Adrenal gland (tissue), 12 donors: ENCODE data around the gene PNKP. TPM values are rescaled to one million over a fixed set of nuclear protein-coding genes. Genes with fewer than 3 reads are reported as not detected.

Experiments used
- DNase-seq, 7 donors: peaks; one replicate each; pipeline ENCODE4 v3.0.0-alpha.2; 2019 to 2020
- H3K27ac ChIP-seq, 5 donors: fragments of 200-600 bp; sonication (generic) in 4 of 5; 1 replicate in 3 of 5; 2 replicates in 2 of 5; pipeline versions ENCODE4 v1.5.1 to v1.8.0; 2016 to 2020; ENCODE audit warnings: mild to moderate bottlenecking in 1 of 5
- H3K27me3 ChIP-seq: fragments of 200-600 bp; 2 replicates; pipeline ENCODE4 v1.8.0; 2021
- H3K36me3 ChIP-seq, 2 donors: fragments of 200-600 bp; replicated peaks in 1 of 2; 1 replicate in 1 of 2; 2 replicates in 1 of 2; pipeline versions ENCODE4 v1.5.1 to v1.8.0; 2018 to 2022
- H3K4me1 ChIP-seq, 2 donors: fragments of 200-600 bp; replicated peaks in 1 of 2; 1 replicate in 1 of 2; 2 replicates in 1 of 2; pipeline versions ENCODE4 v1.5.1 to v1.8.0; 2018 to 2021
- H3K4me3 ChIP-seq, 4 donors: fragments of 200-600 bp; sonication (generic) in 3 of 4; one replicate each; pipeline ENCODE4 v1.5.1; 2016 to 2018
- H3K9me3 ChIP-seq, 3 donors: fragments of 200-600 bp; sonication (generic) in 1 of 3; replicated peaks in 1 of 3; 1 replicate in 2 of 3; 2 replicates in 1 of 3; pipeline versions ENCODE4 v1.5.1 to v1.8.0; 2016 to 2021
- POLR2A ChIP-seq, 2 donors: fragments of 450-650 bp; IDR thresholded peaks; one replicate each; pipeline ENCODE4 v1.6.1; 2017; ENCODE audit warnings: antibody characterized with exemption in 2 of 2, mild to moderate bottlenecking in 2 of 2, moderate library complexity in 1 of 2
- whole genome bisulfite sequencing, 4 donors: extraction: QIAGEN DNeasy Blood & Tissue Kit in 2 of 4; methylation state at CpG; one replicate each; pipeline versions ENCODE4 v1.1.5 to v1.1.7; 2013 to 2017; 5-methylcytosine and 5-hydroxymethylcytosine counted together
- intact Hi-C, 2 donors: fragments of 100-400 bp; cut with DNase I; formaldehyde crosslinking; loops; one replicate each; pipeline versions ENCODE4 v1.14.1 to v1.15.0; 2022 to 2023
- polyA plus RNA-seq, 3 donors: library from polyadenylated mRNA; stranded (reverse); fragments of 200-250 nt in 2 of 3; fragments of 350-450 nt in 1 of 3; fragmentation: Illumina TruSeq in 1 of 3; extraction: RNeasy Lipid Tissue Mini Kit (QIAGEN cat#74804) in 1 of 3; gene quantifications; one replicate each; pipeline ENCODE4 v1.2.3, GENCODE V29; 2013 to 2014
- total RNA-seq, 9 donors: library from RNA; depleted of rRNA in 4 of 9; stranded (reverse); fragments of >200 nt in 4 of 9; fragments of 120-200 nt in 1 of 9; fragmentation: NEBNext Ultra II Directional in 1 of 9; extraction: Animal tissue kit (Norgen Biotek cat#: 25700) in 1 of 9; gene quantifications; one replicate each; pipeline versions ENCODE4 v1.1.0 to v1.2.4, GENCODE V29; 2013 to 2023
- TF ChIP-seq, protein P1 (sequence below), 6 experiments: fragments of 450-650 bp in 4 of 6; fragments of 200-600 bp in 2 of 6; sonication (generic) in 1 of 6; IDR thresholded peaks; 1 replicate in 5 of 6; 2 replicates in 1 of 6; pipeline versions ENCODE4 v1.5.1 to v1.8.0; 2016 to 2021; ENCODE audit warnings: antibody characterized with exemption in 6 of 6, mild to moderate bottlenecking in 2 of 6, moderate library complexity in 1 of 6
- donor health status: healthy with polysubstance abuse.
- donor health status: Bipolar disorder and iron deficiency.
- donor health status: DM: yes; HTN: yes; CAD: no.
- donor health status: DM: no; HTN: no; CAD: no.
- donor health status: DM: no; HTN: no; CAD: no.
- donor health status: DM: yes; HTN: yes; CAD: no.

Gene PNKP
- total and polyA plus RNA-seq, 12 donors = 40.7 to 344 (median 100) TPM

DNA sequence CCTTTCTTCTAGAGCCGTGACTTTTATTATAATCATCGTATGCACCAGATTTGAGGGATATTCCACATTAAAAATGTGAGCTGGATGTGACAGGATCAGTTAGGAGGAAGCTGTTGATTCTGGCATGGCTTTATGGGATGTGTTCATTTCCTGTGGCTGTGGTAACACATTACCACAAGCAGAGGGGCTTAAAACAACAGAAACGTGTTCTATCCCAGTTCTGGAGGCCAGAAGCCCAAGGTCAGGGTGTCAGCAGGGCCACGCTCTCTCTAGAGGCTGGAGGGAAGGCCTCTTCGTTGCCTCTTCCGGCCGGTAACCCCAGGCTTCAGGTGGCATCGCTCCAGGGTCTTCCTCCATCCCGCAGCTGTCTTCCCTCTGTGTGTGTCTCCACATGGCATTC is 34.8 kb downstream of the PNKP start:
- 38 to 51% (median 40%) methylated on average over 9 of the region's 9 CpGs for WGBS, 4 donors
- Histone ChIP-seq H3K4me3 (no peak overlapping the region), H3K4me1 (no peaks in the 10 kb centered on the region), H3K36me3 (peaks cover 0 to 95% of the 10 kb centered on the region in 2 donors), H3K27me3 (no peaks in the 10 kb centered on the region), H3K9me3 (no peaks in the 10 kb centered on the region), H3K27ac (peak overlapping the region in 2 of 5 donors; percentile 41 to 55)
- intact Hi-C loops = no loop called here
- TF ChIP-seq POLR2A (IDR thresholded peaks at IDR 0.05) = no peak
- TF ChIP-seq, protein P1, sequence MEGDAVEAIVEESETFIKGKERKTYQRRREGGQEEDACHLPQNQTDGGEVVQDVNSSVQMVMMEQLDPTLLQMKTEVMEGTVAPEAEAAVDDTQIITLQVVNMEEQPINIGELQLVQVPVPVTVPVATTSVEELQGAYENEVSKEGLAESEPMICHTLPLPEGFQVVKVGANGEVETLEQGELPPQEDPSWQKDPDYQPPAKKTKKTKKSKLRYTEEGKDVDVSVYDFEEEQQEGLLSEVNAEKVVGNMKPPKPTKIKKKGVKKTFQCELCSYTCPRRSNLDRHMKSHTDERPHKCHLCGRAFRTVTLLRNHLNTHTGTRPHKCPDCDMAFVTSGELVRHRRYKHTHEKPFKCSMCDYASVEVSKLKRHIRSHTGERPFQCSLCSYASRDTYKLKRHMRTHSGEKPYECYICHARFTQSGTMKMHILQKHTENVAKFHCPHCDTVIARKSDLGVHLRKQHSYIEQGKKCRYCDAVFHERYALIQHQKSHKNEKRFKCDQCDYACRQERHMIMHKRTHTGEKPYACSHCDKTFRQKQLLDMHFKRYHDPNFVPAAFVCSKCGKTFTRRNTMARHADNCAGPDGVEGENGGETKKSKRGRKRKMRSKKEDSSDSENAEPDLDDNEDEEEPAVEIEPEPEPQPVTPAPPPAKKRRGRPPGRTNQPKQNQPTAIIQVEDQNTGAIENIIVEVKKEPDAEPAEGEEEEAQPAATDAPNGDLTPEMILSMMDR (IDR thresholded peaks at IDR 0.05) = no peak
- no peak for DNase-seq

DNA sequence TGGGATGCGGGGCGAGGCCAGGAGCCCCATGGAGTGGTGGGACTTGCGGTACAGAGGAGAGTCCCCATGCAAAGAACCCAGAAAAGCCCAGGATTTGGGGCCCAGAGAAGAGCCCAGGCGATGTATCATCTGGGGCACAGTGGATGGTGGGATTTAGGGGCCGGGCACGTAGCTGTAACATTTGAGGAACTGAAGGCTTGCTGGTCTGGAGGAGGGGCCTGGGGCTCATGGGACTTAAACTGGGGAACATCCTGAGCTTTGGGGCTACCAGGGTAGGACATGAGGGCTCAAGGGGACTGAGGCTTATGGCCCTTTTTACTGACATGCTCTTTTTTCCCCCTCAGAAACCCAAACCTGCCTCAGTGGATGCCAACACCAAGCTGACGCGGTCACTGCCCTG is 35.8 kb downstream of the PNKP start:
- no peaks in the 10 kb centered on the region for H3K9me3 ChIP-seq
- H3K27ac ChIP-seq = peak overlapping the region in 1 of 5 donors; percentile 55
- H3K4me1 ChIP-seq = peaks cover 0 to 4% of the 10 kb centered on the region in 2 donors
- no peak for TF ChIP-seq POLR2A (IDR thresholded peaks at IDR 0.05)
- TF ChIP-seq, protein P1 (IDR thresholded peaks at IDR 0.05) = no peak
- peaks cover 0 to 85% of the 10 kb centered on the region in 2 donors for H3K36me3 ChIP-seq
- 90 to 98% (median 90%) methylated on average over 8 of the region's 8 CpGs for WGBS, 4 donors
- no peaks in the 10 kb centered on the region for H3K27me3 ChIP-seq
- DNase-seq = no peak
- intact Hi-C loops = no loop called here
- H3K4me3 ChIP-seq = no peak overlapping the region

DNA sequence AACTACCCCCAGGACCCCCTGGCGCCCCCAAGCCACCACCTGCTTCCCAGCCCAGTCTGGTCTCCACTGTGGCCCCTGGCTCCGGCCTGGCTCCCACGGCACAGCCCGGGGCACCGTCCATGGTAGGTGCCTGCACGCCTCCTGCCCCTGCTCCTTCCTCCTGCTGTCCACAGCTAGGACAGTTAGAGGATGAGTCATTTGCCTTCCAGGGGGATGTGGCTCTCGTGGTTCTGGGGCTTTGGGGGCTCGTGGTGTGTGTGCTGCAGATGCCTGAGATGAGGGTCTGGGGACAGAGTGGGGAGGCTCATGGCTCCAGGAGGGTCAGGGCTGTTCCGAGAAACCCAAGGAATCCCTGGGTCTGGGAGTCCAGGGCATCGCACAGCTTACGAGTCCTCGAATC is 36.6 kb downstream of the PNKP start:
- no peak overlapping the region for H3K4me3 ChIP-seq
- 80 to 88% (median 88%) methylated on average over 1 to 12 of the region's 12 CpGs for WGBS, 4 donors
- peak overlapping the region in 1 of 5 donors; percentile 10 for H3K27ac ChIP-seq
- H3K27me3 ChIP-seq = no peaks in the 10 kb centered on the region
- intact Hi-C loops = no loop called here
- peaks cover 3 to 9% of the 10 kb centered on the region in 2 donors for H3K4me1 ChIP-seq
- DNase-seq = no peak
- peaks cover 0 to 77% of the 10 kb centered on the region in 2 donors for H3K36me3 ChIP-seq
- no peak for TF ChIP-seq POLR2A (IDR thresholded peaks at IDR 0.05)
- TF ChIP-seq, protein P1 (IDR thresholded peaks at IDR 0.05) = no peak
- no peaks in the 10 kb centered on the region for H3K9me3 ChIP-seq

DNA sequence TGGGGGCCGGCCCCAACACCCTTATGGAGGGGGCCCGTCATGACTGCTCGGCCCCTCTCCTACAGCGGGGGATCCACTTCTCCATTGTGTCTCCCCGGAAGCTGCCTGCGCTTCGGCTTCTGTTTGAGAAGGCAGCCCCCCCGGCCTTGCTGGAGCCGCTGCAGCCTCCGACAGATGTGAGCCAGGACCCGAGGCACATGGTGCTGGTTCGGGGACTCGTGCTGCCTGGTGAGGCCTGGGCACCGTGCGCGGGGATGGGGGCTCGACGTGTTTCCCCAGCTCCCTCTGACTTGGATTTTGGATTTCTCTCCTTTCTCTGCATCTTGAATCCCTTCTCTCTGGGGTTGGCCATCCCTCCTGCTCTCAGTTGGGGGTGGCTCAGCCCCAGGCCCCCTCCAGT is 37.7 kb downstream of the PNKP start:
- peak overlapping the region in 1 of 5 donors; percentile 10 for H3K27ac ChIP-seq
- H3K9me3 ChIP-seq = no peaks in the 10 kb centered on the region
- 90 to 94% (median 92%) methylated on average over 14 to 18 of the region's 18 CpGs for WGBS, 4 donors
- no peak for DNase-seq
- H3K36me3 ChIP-seq = peaks cover 0 to 66% of the 10 kb centered on the region in 2 donors
- no peaks in the 10 kb centered on the region for H3K27me3 ChIP-seq
- H3K4me1 ChIP-seq = peaks cover 4 to 9% of the 10 kb centered on the region in 2 donors
- TF ChIP-seq POLR2A (IDR thresholded peaks at IDR 0.05) = no peak
- TF ChIP-seq, protein P1 (IDR thresholded peaks at IDR 0.05) = no peak
- H3K4me3 ChIP-seq = no peak overlapping the region
- intact Hi-C loops = no loop called here
